ENCODE data around the gene SPOCK3. TPM values are rescaled to one million over a fixed set of nuclear protein-coding genes. Genes with fewer than 3 reads are reported as not detected.

Gene SPOCK3
- total and polyA plus RNA-seq, 4 donors, result 0.08 to 0.42 (median 0.24) TPM

DNA sequence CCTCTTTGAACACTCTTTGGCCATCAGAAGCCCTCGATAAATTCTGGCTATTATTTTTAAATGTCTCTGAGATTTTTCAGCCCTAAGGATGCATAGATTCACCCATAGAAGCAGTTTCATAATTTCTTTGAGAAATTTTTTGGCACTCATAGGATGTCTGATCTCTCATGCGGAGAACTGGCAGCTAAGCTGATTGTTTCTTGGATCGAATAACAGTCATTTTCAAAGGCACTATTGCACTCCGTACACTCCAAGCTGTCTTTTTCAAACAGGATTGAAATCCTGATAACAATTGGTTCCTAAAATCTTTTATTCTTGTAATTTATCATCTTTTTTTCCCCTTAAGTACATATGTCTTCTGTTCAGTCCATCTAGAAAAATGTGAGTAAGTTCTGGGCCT is 411.9 kb downstream of the SPOCK3 start (continued):
- TF ChIP-seq ZBTB33 (IDR thresholded peaks at IDR 0.05), result no peak

DNA sequence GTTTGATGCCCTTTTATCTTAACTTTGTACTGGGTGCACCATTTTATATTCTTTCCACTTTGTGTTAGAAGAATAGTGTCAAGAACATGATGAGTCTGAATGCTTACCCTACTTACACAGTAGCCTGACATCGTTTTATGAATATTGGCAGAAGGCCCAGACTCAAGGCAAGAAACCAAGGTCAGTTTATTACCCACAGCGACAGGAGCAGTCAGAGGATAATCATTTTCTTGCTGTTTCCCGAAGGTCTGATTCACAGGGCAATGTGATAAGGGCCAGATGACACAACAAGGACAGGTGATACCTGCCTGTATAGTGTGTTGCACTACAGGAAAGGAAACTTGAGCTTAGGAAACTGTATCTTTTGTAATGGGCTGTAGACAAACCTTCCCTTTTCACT is 417.4 kb downstream of the SPOCK3 start:
- no peak overlapping the region for H3K9ac ChIP-seq (ENCODE audit: low read depth in 1 of 2, low read length in 2 of 2)
- H3K4me1 ChIP-seq (ENCODE audit: control insufficient read depth in 4 of 4, insufficient read depth in 4 of 4, low read length in 3 of 4), result no peaks in the 10 kb centered on the region
- DNase-seq (ENCODE audit: low spot score), result no peak

GRCh38 chr4:166808380-166808779 is 425.9 kb downstream of the SPOCK3 start:
- H3K4me3 ChIP-seq (ENCODE audit: low read depth in 1 of 3, low read length in 3 of 3), result no peak overlapping the region
- no peaks in the 10 kb centered on the region for H3K4me1 ChIP-seq (ENCODE audit: control insufficient read depth in 4 of 4, insufficient read depth in 4 of 4, low read length in 3 of 4)
- no peak for DNase-seq (ENCODE audit: low spot score)
- no peaks in the 10 kb centered on the region for H3K9me3 ChIP-seq (ENCODE audit: control insufficient read depth in 4 of 4, low read length in 3 of 4)
- TF ChIP-seq ATF3 (IDR thresholded peaks at IDR 0.05) (no peak), HNF4G (IDR thresholded peaks at IDR 0.05) (no peak), JUND (IDR thresholded peaks at IDR 0.05) (no peak), GABPA (IDR thresholded peaks at IDR 0.05 in 1 of 2, conservative IDR thresholded peaks at IDR 0.05 in 1 of 2) (no peak), SP1 (IDR thresholded peaks at IDR 0.05) (no peak), FOXA2 (IDR thresholded peaks at IDR 0.05) (no peak)
- TF ChIP-seq, protein P1, sequence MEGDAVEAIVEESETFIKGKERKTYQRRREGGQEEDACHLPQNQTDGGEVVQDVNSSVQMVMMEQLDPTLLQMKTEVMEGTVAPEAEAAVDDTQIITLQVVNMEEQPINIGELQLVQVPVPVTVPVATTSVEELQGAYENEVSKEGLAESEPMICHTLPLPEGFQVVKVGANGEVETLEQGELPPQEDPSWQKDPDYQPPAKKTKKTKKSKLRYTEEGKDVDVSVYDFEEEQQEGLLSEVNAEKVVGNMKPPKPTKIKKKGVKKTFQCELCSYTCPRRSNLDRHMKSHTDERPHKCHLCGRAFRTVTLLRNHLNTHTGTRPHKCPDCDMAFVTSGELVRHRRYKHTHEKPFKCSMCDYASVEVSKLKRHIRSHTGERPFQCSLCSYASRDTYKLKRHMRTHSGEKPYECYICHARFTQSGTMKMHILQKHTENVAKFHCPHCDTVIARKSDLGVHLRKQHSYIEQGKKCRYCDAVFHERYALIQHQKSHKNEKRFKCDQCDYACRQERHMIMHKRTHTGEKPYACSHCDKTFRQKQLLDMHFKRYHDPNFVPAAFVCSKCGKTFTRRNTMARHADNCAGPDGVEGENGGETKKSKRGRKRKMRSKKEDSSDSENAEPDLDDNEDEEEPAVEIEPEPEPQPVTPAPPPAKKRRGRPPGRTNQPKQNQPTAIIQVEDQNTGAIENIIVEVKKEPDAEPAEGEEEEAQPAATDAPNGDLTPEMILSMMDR (IDR thresholded peaks at IDR 0.05; ENCODE audit: low read depth, low read length, missing input control), result no peak
- no peak overlapping the region for H3K9ac ChIP-seq (ENCODE audit: low read depth in 1 of 2, low read length in 2 of 2)
- H3K36me3 ChIP-seq (ENCODE audit: control insufficient read depth in 4 of 4, insufficient read depth in 3 of 4, low read depth in 1 of 4, low read length in 3 of 4), result no peaks in the 10 kb centered on the region
- H3K27me3 ChIP-seq (ENCODE audit: control insufficient read depth in 4 of 4, insufficient read depth in 4 of 4, low read length in 3 of 4), result no peaks in the 10 kb centered on the region
- H3K27ac ChIP-seq (ENCODE audit: low read depth in 1 of 2, low read length in 2 of 2), result no peak overlapping the region

More for the DNA sequence above, 417.4 kb downstream of the SPOCK3 start:
- no peak for TF ChIP-seq FOXA1 (IDR thresholded peaks at IDR 0.05)
- no peak for TF ChIP-seq HNF4G (IDR thresholded peaks at IDR 0.05)
- TF ChIP-seq ATF3 (IDR thresholded peaks at IDR 0.05), result no peak
- TF ChIP-seq HNF4A (conservative IDR thresholded peaks at IDR 0.05), result no peak
- no peak for TF ChIP-seq RXRA (IDR thresholded peaks at IDR 0.05)
- no peak for TF ChIP-seq REST (IDR thresholded peaks at IDR 0.05)
- Histone ChIP-seq H3K36me3 (ENCODE audit: control insufficient read depth in 4 of 4, insufficient read depth in 3 of 4, low read depth in 1 of 4, low read length in 3 of 4) (no peaks in the 10 kb centered on the region), H3K4me3 (ENCODE audit: low read depth in 1 of 3, low read length in 3 of 3) (no peak overlapping the region), H3K9me3 (ENCODE audit: control insufficient read depth in 4 of 4, low read length in 3 of 4) (no peaks in the 10 kb centered on the region), H3K27ac (ENCODE audit: low read depth in 1 of 2, low read length in 2 of 2) (no peak overlapping the region), H3K27me3 (ENCODE audit: control insufficient read depth in 4 of 4, insufficient read depth in 4 of 4, low read length in 3 of 4) (no peaks in the 10 kb centered on the region)
- 34% methylated on average over 3 of the region's 3 CpGs for whole genome bisulfite sequencing

Measured in liver (tissue), 9 donors.